DMS53 treated with DMSO at 0.1 percent for 48 hours (cell line): ENCODE results near the gene BRSK1.

Source experiments
- DNase-seq: peaks from one replicate; lab custom pipeline; 2025; ENCODE audit not compliant: unreplicated experiment; lab: John Stamatoyannopoulos, UW

Gene BRSK1

GRCh38 chr19:55283548-55284377 is at the start of gene BRSK1:
BRSK1 (plus strand) TSS chr19:55283997; CDS start chr19:55284443, 446 bp downstream.
- DNase-seq = no peak

GRCh38 chr19:55238030-55238429 is 45.8 kb upstream of the BRSK1 start:
- DNase-seq = no peak

- DNase-seq = no peak
Measured at GRCh38 chr19:55239004-55239403, 44.8 kb upstream of the BRSK1 start.

GRCh38 chr19:55240713-55241020 is 43.1 kb upstream of the BRSK1 start:
- DNase-seq = no peak

- no peak for DNase-seq
Measured at GRCh38 chr19:55241143-55241934, 42.5 kb upstream of the BRSK1 start.

- DNase-seq = no peak
Measured at GRCh38 chr19:55241935-55242464, 41.8 kb upstream of the BRSK1 start.

GRCh38 chr19:55242517-55242916 is 41.3 kb upstream of the BRSK1 start:
- no peak for DNase-seq

GRCh38 chr19:55244004-55244680 is 39.7 kb upstream of the BRSK1 start:
- DNase-seq = no peak

GRCh38 chr19:55245236-55245904 is 38.4 kb upstream of the BRSK1 start:
- no peak for DNase-seq

- no peak for DNase-seq
Measured at GRCh38 chr19:55246462-55247451, 37.0 kb upstream of the BRSK1 start.

- no peak for DNase-seq
Measured at GRCh38 chr19:55247621-55248099, 36.1 kb upstream of the BRSK1 start.

- no peak for DNase-seq
Measured at GRCh38 chr19:55248166-55248675, 35.6 kb upstream of the BRSK1 start.

- DNase-seq = no peak
Measured at GRCh38 chr19:55248704-55249103, 35.1 kb upstream of the BRSK1 start.

GRCh38 chr19:55249841-55250240 is 34.0 kb upstream of the BRSK1 start:
- no peak for DNase-seq

- no peak for DNase-seq
Measured at GRCh38 chr19:55250262-55251036, 33.3 kb upstream of the BRSK1 start.

GRCh38 chr19:55251341-55252081 is 32.3 kb upstream of the BRSK1 start:
- no peak for DNase-seq

GRCh38 chr19:55252760-55253663 is 30.8 kb upstream of the BRSK1 start:
- DNase-seq = no peak
